Hepatocyte (in vitro differentiated cells): ENCODE measurements around the gene MEDAG.

Experiments used
- CTCF ChIP-seq: fragments of 200-600 bp; sonication (generic); IDR thresholded peaks from 2 replicates; pipeline ENCODE4 v1.5.1; 2016; ENCODE audit warnings: antibody characterized with exemption, mild to moderate bottlenecking; ENCODE audit not compliant: poor library complexity
- EZH2 ChIP-seq: fragments of 200-600 bp; sonication (generic); IDR thresholded peaks from 2 replicates; pipeline ENCODE4 v1.6.1; 2016; ENCODE audit warnings: antibody characterized with exemption, mild to moderate bottlenecking, borderline replicate concordance
- EZH2phosphoT487 ChIP-seq: fragments of 200-600 bp; sonication (generic); IDR thresholded peaks from one replicate; pipeline ENCODE4 v1.6.1; 2018; ENCODE audit warnings: antibody characterized with exemption, mild to moderate bottlenecking, low read depth, moderate library complexity; ENCODE audit not compliant: unreplicated experiment, severe bottlenecking

GRCh38 chr13:30865123-30866049 lies 40.7 kb upstream of the MEDAG start:
- TF ChIP-seq CTCF (peak; percentile 99), EZH2phosphoT487 (no peak), EZH2 (no peak)
